HepG2 (cell line): ENCODE data around the gene SH2D3C. TPM values are rescaled to one million over a fixed set of nuclear protein-coding genes. Genes with fewer than 3 reads are reported as not detected.

Experiments used
- ATAC-seq: fragments of 200-7000 bp; cut with Tn5 transposase; 3 replicates; pipeline ENCODE4 v1.9.1; 2020; ENCODE audit warnings: mild to moderate bottlenecking, moderate library complexity
- BruUV-seq: library from RNA; stranded (reverse); fragments of 400-500 nt; replicated peaks from 2 replicates; lab custom pipeline; 2021; lab: Mats Ljungman, UMichigan
- CTCF ChIA-PET: fragments of 300-600 bp; formaldehyde crosslinking; extraction: SDS; loops from one replicate; lab custom pipeline; 2021; ENCODE audit warnings: low total read pairs, inconsistent platforms, low intra/inter-chr PET ratio; lab: Yijun Ruan, JAX
- POLR2A ChIA-PET: fragments of 350-600 bp; sonication (Branson Sonifier 250); formaldehyde crosslinking; loops from one replicate; lab custom pipeline; 2020; ENCODE audit warnings: antibody characterized with exemption, inconsistent platforms; lab: Yijun Ruan, JAX
- DNase-seq: peaks from one replicate; pipeline ENCODE4 v3.0.0-alpha.2; 2015; ENCODE audit warnings: low spot score
- FAIRE-seq: peaks from 3 replicates; lab custom pipeline; 2011; peaks lifted over from hg19 to GRCh38; lab: Jason Lieb, UNC
- H2AFZ ChIP-seq: one replicate; pipeline ENCODE4 v1.6.1; 2011; ENCODE audit warnings: low read length, inconsistent platforms
- H3K27ac ChIP-seq: fragments of 300-600 bp; 3 replicates; pipeline ENCODE4 v1.8.0; 2011; ENCODE audit warnings: mixed run types, mild to moderate bottlenecking, mixed read lengths, low read length, inconsistent platforms; ENCODE audit not compliant: insufficient read depth; ENCODE audit errors: extremely low read length
- H3K27me3 ChIP-seq, 2 experiments: fragments of 200-600 bp in 1 of 2; 2 replicates in 1 of 2; 3 replicates in 1 of 2; pipeline versions ENCODE4 v1.6.0 to v1.8.0; 2011; ENCODE audit warnings: low read length in 2 of 2, mild to moderate bottlenecking in 2 of 2, moderate library complexity in 2 of 2, inconsistent platforms in 1 of 2; ENCODE audit not compliant: insufficient read depth in 2 of 2, control insufficient read depth in 1 of 2
- H3K36me3 ChIP-seq, 2 experiments: fragments of 200-600 bp in 1 of 2; replicated peaks in 1 of 2; 2 replicates in 1 of 2; 3 replicates in 1 of 2; pipeline versions ENCODE4 v1.5.1 to v1.8.0; 2011; ENCODE audit warnings: low read length in 2 of 2, inconsistent platforms in 1 of 2; ENCODE audit not compliant: insufficient read depth in 2 of 2, control insufficient read depth in 1 of 2
- H3K4me1 ChIP-seq: 2 replicates; pipeline ENCODE4 v1.5.1; 2012; ENCODE audit warnings: low read length, inconsistent platforms; ENCODE audit not compliant: insufficient read depth
- H3K4me2 ChIP-seq: 2 replicates; pipeline ENCODE4 v1.6.0; 2011; ENCODE audit warnings: low read depth, low read length, inconsistent platforms
- H3K4me3 ChIP-seq, 3 experiments: fragments of 200-600 bp in 1 of 3; sonication (generic), shearing (Covaris generic) in 1 of 3; replicated peaks in 1 of 3; 2 replicates each; pipeline ENCODE4 v1.5.1; 2011 to 2016; ENCODE audit warnings: low read length in 3 of 3, inconsistent platforms in 2 of 3, low read depth in 2 of 3, mild to moderate bottlenecking in 2 of 3, control low read depth in 1 of 3, mixed read lengths in 1 of 3; ENCODE audit not compliant: insufficient read depth in 1 of 3
- H3K79me2 ChIP-seq: one replicate; pipeline ENCODE4 v1.6.1; 2011; ENCODE audit warnings: low read length, inconsistent platforms; ENCODE audit not compliant: insufficient read depth
- H3K9ac ChIP-seq: 2 replicates; pipeline ENCODE4 v1.6.0; 2011; ENCODE audit warnings: mild to moderate bottlenecking, low read depth, low read length, inconsistent platforms; ENCODE audit not compliant: insufficient read depth
- H3K9me3 ChIP-seq: 2 replicates; pipeline ENCODE4 v1.5.1; 2012; ENCODE audit warnings: mild to moderate bottlenecking, low read length
- H4K20me1 ChIP-seq: 2 replicates; pipeline ENCODE4 v1.6.0; 2011; ENCODE audit warnings: inconsistent platforms, mild to moderate bottlenecking, low read length, moderate library complexity; ENCODE audit not compliant: insufficient read depth
- ARID2 ChIP-seq: sonication (generic); formaldehyde crosslinking; IDR thresholded peaks from 2 replicates; pipeline ENCODE4 v1.8.1; 2022; ENCODE audit warnings: mild to moderate bottlenecking, missing genetic modification reagents, borderline replicate concordance
- CENPX ChIP-seq: sonication (generic); formaldehyde crosslinking; IDR thresholded peaks from 2 replicates; pipeline ENCODE4 v1.9.0; 2021; ENCODE audit warnings: mild to moderate bottlenecking, missing genetic modification reagents, moderate library complexity
- EHMT2 ChIP-seq: fragments of 200-600 bp; sonication (generic); IDR thresholded peaks from 2 replicates; pipeline ENCODE4 v1.7.0; 2017; ENCODE audit warnings: antibody characterized with exemption, low read depth, low read length, borderline replicate concordance
- MED1 ChIP-seq: sonication (generic); formaldehyde crosslinking; IDR thresholded peaks from 2 replicates; pipeline ENCODE4 v1.4.0; 2020; ENCODE audit warnings: missing genetic modification reagents
- MEIS1 ChIP-seq: sonication (generic); formaldehyde crosslinking; IDR thresholded peaks from 2 replicates; pipeline ENCODE4 v1.9.0; 2021; ENCODE audit warnings: mild to moderate bottlenecking, missing genetic modification reagents, moderate library complexity, borderline replicate concordance
- MLLT10 ChIP-seq: sonication (generic); formaldehyde crosslinking; IDR thresholded peaks from 2 replicates; pipeline ENCODE4 v1.4.0; 2020; ENCODE audit warnings: missing genetic modification reagents
- NCOA2 ChIP-seq: sonication (generic); formaldehyde crosslinking; IDR thresholded peaks from 2 replicates; pipeline ENCODE4 v1.8.0; 2022; ENCODE audit warnings: inconsistent platforms
- PAF1 ChIP-seq: IDR thresholded peaks from 2 replicates; pipeline ENCODE4 v1.6.1; 2016; ENCODE audit warnings: missing genetic modification reagents, missing compliant biosample characterization
- RARA ChIP-seq: IDR thresholded peaks from 2 replicates; pipeline ENCODE4 v1.6.1; 2016; ENCODE audit warnings: missing genetic modification reagents, missing compliant biosample characterization
- SIN3B ChIP-seq: fragments of 150-350 bp; IDR thresholded peaks from 2 replicates; pipeline ENCODE4 v1.6.1; 2014; ENCODE audit warnings: low read length
- XRCC5 ChIP-seq: fragments of 200-400 bp; formaldehyde crosslinking; optimal IDR thresholded peaks from 2 replicates; pipeline ENCODE3; 2017; ENCODE audit warnings: mild to moderate bottlenecking, low read length
- ZC3H4 ChIP-seq: sonication (generic); formaldehyde crosslinking; IDR thresholded peaks from 2 replicates; pipeline ENCODE4 v1.4.0; 2020; ENCODE audit warnings: missing genetic modification reagents, borderline replicate concordance
- ZNF180 ChIP-seq: sonication (generic); formaldehyde crosslinking; IDR thresholded peaks from 2 replicates; pipeline ENCODE4 v1.4.0; 2020; ENCODE audit warnings: low read depth, missing genetic modification reagents, borderline replicate concordance
- ZNF20 ChIP-seq: sonication (generic); formaldehyde crosslinking; IDR thresholded peaks from 2 replicates; pipeline ENCODE4 v1.4.0; 2020; ENCODE audit warnings: mild to moderate bottlenecking, moderate library complexity, missing genetic modification reagents
- ZNF232 ChIP-seq: sonication (generic); formaldehyde crosslinking; IDR thresholded peaks from 2 replicates; pipeline ENCODE4 v1.4.0; 2020; ENCODE audit warnings: missing genetic modification reagents, borderline replicate concordance
- ZNF274 ChIP-seq: sonication (generic); formaldehyde crosslinking; IDR thresholded peaks from 2 replicates; pipeline ENCODE4 v1.5.1; 2020; ENCODE audit warnings: mild to moderate bottlenecking, missing genetic modification reagents
- ZNF382 ChIP-seq: sonication (generic); formaldehyde crosslinking; IDR thresholded peaks from 2 replicates; pipeline ENCODE4 v1.5.0; 2020; ENCODE audit warnings: missing genetic modification reagents, mild to moderate bottlenecking, borderline replicate concordance
- ZNF746 ChIP-seq: sonication (generic); formaldehyde crosslinking; IDR thresholded peaks from 2 replicates; pipeline ENCODE4 v1.8.0; 2022; ENCODE audit warnings: mild to moderate bottlenecking, missing genetic modification reagents
- ZSCAN30 ChIP-seq: sonication (generic); formaldehyde crosslinking; IDR thresholded peaks from 2 replicates; pipeline ENCODE4 v1.5.0; 2020; ENCODE audit warnings: mild to moderate bottlenecking, missing genetic modification reagents
- WGBS: methylation state at CpG from one replicate; pipeline ENCODE4 v1.1.6; 2017; ENCODE audit warnings: low lambda C conversion rate; 5-methylcytosine and 5-hydroxymethylcytosine counted together
- in situ Hi-C: cut with HindIII; loops from 2 replicates; pipeline ENCODE4 v1.10.0; 2017; ENCODE audit warnings: low pct_unique_long_range_greater_than_20kb; ENCODE audit not compliant: extremely low pct_ligation_motif_present
- intact Hi-C: fragments of 100-400 bp; cut with micrococcal nuclease; formaldehyde crosslinking; loops from one replicate; pipeline ENCODE4 v1.10.0; 2022; ENCODE audit not compliant: unreplicated experiment
- polyA plus RNA-seq, 8 experiments: library from polyadenylated mRNA; depleted of rRNA in 3 of 8; stranded (reverse) in 7 of 8; unstranded in 1 of 8; fragments of >200 nt; fragmentation: Illumina TruSeq in 4 of 8; extraction: Trizol in 4 of 8; gene quantifications; 2 replicates each; pipeline versions ENCODE4 v1.2.1 to v1.2.3, GENCODE V29; 2011 to 2016; ENCODE audit warnings: low read depth in 4 of 8, missing spikeins in 1 of 8, mixed read lengths in 1 of 8; ENCODE audit not compliant: insufficient read depth in 1 of 8
- total RNA-seq, 5 experiments: library from RNA; depleted of rRNA; stranded (reverse); fragments of >200 nt; fragmentation: Illumina TruSeq; extraction: Trizol; gene quantifications; 2 replicates each; pipeline ENCODE4 v1.2.3, GENCODE V29; 2016; ENCODE audit warnings: low read depth in 1 of 5

The SH2D3C gene
- total and polyA plus RNA-seq, 2 of the 13 experiments (the other 11 are each of a cell fraction or from before 2014, with no cell fraction given), result not detected

DNA sequence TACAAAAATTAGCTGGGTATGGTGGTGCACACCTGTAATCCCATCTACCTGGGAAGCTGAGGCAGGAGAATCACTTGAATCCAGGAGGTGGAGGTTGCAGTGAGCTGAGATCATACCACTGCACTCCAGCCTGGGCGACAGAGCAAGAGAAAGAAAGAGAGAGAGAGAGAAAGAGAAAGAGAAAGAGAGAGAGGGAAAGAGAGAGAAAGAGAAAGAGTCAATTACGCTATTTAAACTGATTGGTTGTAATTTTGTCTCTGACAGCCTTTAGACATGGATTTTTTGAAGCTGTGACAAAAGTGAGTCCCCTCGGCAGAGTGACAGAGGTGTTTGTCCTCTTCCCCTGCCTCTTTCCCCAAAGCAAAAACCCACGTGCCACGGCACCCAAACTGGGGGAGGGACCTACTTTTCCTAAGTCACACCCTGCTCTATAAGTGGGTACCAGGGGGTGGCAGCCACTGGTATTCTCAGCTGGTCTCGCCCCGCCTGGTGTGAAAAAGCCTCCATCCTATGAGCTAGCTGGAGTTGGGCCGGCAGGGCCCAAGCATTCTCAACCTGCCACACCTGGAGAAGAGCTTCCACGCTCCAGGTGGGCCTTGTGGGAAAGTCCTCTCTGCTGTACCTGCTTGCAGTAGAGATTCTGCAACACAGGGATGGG lies 75.0 kb downstream of the SH2D3C start:
- H3K36me3 ChIP-seq, result no peaks in the 10 kb centered on the region
- no TSS peak for BruUV-seq
- TF ChIP-seq ZNF20 (CRISPR knock-in tag), result no peak
- no peak for TF ChIP-seq MLLT10 (CRISPR knock-in tag)
- no peak for TF ChIP-seq MED1 (CRISPR knock-in tag)
- TF ChIP-seq EHMT2, result no peak
- no peak for TF ChIP-seq ZNF180 (CRISPR knock-in tag)
- no peak for TF ChIP-seq RARA (CRISPR knock-in tag)
- no peak for TF ChIP-seq ZC3H4 (CRISPR knock-in tag)
- TF ChIP-seq CENPX (CRISPR knock-in tag), result no peak
- TF ChIP-seq MEIS1 (CRISPR knock-in tag), result no peak
- TF ChIP-seq ZNF382 (CRISPR knock-in tag), result no peak
- no peak for TF ChIP-seq NCOA2 (CRISPR knock-in tag)
- TF ChIP-seq SIN3B, result no peak
- no peak for TF ChIP-seq XRCC5
- no peak for TF ChIP-seq ZSCAN30 (CRISPR knock-in tag)
- no peak for TF ChIP-seq ARID2
- TF ChIP-seq ZNF746, result no peak
- no peak for TF ChIP-seq ZNF274 (CRISPR knock-in tag)
- TF ChIP-seq PAF1 (CRISPR knock-in tag), result no peak
- no peak for TF ChIP-seq ZNF232
- H3K9ac ChIP-seq, result no peak overlapping the region
- no peaks in the 10 kb centered on the region for H4K20me1 ChIP-seq
- ATAC-seq (no peak), FAIRE-seq (no peak), DNase-seq (no peak)
- CTCF ChIA-PET, result no interaction called here
- peaks cover 17% of the 10 kb centered on the region; the same call in 1 of the 2 replicates for H3K4me1 ChIP-seq
- intact Hi-C loops (no loop called here), in situ Hi-C loops (no loop called here)
- no peak overlapping the region for H3K27ac ChIP-seq
- H2AFZ ChIP-seq, result no peak overlapping the region
- H3K4me3 ChIP-seq, result no peak overlapping the region
- no peak overlapping the region for H3K4me2 ChIP-seq
- H3K79me2 ChIP-seq, result no peaks in the 10 kb centered on the region
- POLR2A ChIA-PET, result interaction anchor here (0.6 kb wide), 1 partner anchor 18 kb away, joined by 3 read pairs; no protein-coding TSS in a partner anchor
- peaks cover 3 to 13% of the 10 kb centered on the region in 2 experiments; a peak in 2 of 5 replicates for H3K27me3 ChIP-seq
- no peaks in the 10 kb centered on the region for H3K9me3 ChIP-seq
- WGBS, result 42% methylated on average over 9 of the region's 9 CpGs
